22Rv1 (cell line): ENCODE data around the gene NFASC.

Experiments used
- CTCF ChIP-seq: fragments of 450-650 bp; IDR thresholded peaks from 2 replicates; pipeline ENCODE4 v1.5.1; 2017; ENCODE audit warnings: mild to moderate bottlenecking
- ZFX ChIP-seq: fragments of 450-650 bp; IDR thresholded peaks from 2 replicates; pipeline ENCODE4 v1.6.1; 2017; ENCODE audit warnings: antibody characterized with exemption, borderline replicate concordance

DNA sequence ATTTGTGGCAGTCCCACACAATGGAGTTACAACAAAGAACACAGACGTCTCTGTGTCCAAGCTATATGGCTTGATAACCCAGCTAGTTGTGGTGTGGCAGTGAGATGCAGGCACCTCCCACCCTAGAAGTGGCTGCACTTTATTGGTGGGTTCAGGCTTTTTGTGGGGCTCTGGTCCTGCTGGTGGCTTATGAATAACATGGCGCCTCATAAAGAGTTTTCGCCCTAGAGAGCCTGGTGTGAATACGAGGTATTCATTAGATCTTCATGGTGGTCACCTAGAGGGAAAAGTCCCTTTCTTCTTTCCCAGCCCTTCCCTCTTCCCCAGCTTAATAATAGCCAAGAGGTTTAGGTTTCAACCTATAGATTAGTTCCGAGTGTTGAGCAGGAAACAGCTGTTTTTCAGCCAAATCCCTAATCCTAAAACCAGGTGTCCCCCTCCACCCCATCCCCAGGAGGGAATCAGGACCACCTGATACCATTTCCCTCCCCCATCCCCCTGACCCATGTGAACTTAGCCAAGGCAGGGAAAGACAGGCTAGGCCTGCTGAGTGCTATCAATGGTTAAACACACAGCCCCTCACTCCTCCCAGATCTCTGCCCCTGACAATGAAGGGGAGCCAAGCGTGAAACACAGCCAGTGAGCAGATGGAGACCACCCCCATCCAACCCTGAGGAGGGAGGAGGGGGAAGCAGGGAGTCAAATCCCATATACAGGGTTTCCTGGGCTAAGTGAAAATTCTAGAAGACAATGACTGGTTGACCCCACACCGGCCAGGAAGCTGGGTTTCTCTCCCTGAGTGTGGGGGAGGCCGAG lies 58.2 kb downstream of the NFASC start:
- no peak for TF ChIP-seq CTCF
- TF ChIP-seq ZFX: no peak
